ENCODE results near the gene SIPA1L3.
"Not testable (repeated sequence)": the region's sequence is repeated elsewhere in the genome, so short reads cannot be mapped to it uniquely, and the experiment has no call there.

The SIPA1L3 gene

DNA sequence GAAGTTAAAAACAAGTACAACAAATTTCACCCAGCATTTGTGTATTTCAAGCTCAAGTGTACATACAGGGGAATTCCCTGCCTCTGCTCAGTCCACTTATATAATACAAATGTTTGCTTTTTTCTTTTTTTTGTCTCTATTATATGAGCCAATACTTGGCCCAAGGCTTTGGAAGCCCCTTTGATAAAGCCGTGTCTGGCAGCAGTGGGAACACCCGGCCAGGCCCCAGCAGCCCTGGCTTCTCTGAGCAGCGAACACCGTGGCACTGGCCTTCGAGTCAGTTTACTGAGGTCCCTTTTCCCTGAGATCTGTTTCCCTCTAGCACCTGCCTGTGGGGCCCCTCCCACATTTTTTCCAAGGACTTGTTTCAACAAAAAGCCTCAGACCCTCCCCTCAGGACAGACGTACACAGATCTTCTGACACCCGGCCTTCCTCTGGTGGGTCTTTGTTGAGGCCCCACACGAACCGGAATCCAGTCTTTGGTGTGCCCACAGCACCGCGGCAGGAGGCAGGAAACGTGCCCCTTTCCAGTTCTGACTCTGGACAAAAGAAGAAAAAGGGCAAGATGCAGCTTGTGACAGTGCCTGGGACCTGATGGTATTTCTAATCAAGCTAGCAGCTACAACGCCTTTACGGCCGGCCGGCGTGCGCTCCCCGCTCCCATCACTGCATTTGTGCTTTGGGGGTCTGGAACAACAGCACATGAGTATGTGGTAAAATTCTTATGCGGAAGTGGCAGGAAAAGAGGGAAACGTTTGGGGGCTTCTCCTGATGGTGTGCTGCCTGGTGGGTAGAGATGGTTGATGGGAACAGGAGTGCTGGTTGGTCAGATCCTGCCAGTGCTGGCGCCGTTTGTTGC is 13.8 kb downstream of the SIPA1L3 start:
- DNase-seq = peak; percentile 79

DNA sequence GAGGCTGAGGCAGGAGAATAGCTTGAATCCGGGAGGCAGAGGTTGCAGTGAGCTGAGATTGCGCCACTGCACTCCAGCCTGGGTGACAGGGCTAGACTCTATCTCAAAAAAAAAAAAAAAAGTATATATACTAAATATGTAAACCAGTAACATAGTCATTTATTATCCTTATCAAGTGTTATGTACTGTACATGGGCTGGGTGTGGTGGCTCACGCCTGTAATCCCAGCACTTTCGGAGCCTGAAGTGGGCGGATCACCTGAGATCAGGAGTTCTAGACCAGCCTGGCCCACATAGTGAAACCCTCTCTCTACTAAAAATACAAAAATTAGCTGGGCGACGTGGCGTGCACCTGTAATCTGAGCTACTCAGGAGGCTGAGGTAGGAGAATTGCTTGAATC is 17.6 kb downstream of the SIPA1L3 start:
- not testable (repeated sequence) for DNase-seq

GRCh38 chr19:37925212-37925611 is 18.2 kb downstream of the SIPA1L3 start:
- no peak for DNase-seq

DNA sequence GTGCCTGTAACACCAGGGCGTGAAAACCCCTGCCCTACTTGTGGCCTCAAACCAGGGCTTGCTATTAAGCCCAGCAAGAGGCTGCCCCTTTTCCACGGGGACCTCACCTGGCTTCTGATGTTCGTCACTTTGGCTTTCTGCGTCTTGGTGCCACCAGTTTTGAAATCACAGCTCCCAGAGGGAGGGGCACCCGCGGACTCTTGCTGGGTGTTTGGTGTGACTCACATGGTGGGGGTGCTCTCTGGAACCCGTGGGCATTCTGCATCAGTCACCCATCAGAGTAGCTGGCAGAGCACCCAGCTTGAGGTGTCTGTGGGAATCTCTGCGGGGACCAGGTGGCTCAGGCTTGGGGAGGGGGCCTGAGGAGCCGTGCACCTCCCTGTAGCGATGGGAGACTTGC is 19.2 kb downstream of the SIPA1L3 start:
- no peak for DNase-seq

- no peak for DNase-seq
Observed at GRCh38 chr19:37926711-37927110, 19.7 kb downstream of the SIPA1L3 start.

- no peak for DNase-seq
Observed at GRCh38 chr19:37928527-37929286, 21.7 kb downstream of the SIPA1L3 start.

DNA sequence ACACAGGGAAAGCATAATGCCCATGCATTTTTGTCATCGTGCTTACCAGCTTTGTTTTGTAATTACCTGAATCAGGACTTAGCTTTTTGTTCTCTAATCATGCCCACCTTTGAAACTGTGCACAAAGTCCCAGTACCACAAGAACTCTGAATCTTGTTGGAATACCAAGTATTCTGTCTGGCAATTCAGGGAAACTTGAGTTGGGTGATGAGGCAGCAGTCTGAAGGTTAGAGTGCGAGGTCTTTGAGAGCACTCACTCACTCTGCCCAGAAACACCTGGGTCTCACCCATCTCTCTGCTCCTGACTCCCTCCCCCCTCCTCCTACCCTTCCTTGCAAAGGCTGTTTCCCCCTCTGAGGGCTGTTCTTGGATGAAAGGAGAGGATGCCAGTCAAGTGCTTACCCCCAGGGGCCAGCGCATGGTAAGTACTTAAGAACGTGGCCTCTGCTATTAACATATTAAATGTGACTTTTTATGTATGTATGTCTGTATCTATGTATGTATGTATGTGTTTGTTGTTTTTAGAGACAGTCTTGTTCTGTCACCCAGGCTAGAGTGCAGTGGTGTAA is 22.4 kb downstream of the SIPA1L3 start:
- DNase-seq = no peak

DNA sequence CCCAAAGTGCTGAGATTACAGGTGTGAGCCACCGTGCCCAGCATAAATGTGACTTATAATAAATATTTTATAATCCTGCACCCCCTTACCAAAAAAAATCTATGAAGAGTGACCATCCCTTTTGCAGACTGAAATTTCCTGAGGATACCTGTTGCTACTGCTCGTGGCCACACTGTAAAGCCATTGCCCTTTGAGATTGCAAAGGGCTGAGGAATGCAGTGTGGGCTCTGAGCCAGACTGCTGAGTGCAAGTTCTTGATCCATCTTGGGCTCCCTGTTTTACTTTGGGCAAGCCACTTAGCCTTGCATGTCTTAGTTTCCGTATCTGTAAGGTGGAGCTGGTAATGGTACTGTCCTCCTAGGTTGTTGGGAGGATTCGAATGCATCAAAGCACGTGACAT is 23.4 kb downstream of the SIPA1L3 start:
- no peak for DNase-seq

DNA sequence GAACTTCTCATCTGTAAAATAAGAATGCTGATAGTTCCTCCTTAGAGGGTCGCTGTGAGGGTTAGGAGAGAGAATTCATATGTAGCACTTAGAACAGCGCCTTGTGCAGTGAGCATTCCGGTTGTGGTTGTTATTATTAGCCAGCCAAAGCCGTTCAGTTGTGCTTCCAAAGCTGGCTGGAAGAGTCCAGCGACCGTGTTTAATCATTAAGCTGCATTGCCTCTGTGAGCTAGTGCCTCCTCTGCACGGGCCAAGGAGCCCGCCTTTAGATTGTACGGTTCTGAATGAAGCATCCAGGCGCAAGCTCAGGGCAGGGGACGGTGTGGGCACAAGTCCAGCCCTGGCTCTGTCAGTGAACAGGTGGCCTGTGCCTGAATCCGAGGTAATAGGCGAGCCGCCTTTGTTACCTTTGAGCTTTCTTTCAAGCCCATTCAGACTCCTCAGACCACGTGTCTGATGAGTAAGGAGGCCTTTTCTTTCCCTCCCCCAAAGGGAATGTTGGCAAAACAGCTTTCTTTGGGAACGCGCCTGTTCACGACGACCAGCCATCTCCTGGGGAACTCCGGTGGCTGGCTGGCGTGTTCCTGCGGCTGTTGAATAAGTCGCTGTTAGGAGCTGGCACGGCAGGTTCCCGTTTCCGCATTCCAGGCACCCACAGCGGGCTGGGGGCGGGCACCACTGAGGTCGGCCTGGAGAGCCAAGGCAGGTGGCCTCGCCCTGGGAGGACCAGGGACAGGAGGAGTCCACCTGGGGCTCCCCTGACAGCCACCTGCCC is 25.1 kb downstream of the SIPA1L3 start:
- peak; percentile 98 for DNase-seq

GRCh38 chr19:37932985-37933936 is 26.3 kb downstream of the SIPA1L3 start:
- DNase-seq = peak; percentile 94

GRCh38 chr19:37933937-37934358 is 26.9 kb downstream of the SIPA1L3 start:
- peak; percentile 35 for DNase-seq

DNA sequence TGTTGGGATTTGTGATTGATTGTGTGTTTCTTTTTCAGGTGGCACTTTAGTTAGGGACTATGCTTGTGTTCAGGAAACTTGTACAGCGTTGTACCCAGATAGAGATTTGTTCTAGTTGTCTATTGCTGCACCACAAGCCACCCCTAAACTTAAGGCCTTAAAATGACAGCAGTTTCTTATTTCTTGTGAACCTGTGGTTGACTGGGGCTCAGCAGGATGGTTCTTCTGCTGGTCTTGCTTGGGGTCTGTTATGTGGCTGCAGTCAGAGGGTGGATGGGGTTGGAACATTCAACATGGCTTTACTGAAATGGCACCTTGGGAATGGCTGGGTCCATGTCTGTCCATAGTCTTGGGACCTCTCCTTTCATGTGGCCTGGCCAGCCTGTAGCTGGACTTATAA is 28.3 kb downstream of the SIPA1L3 start:
- DNase-seq = no peak

- DNase-seq = peak; percentile 39
Observed at GRCh38 chr19:37936166-37936565, 29.2 kb downstream of the SIPA1L3 start.

DNA sequence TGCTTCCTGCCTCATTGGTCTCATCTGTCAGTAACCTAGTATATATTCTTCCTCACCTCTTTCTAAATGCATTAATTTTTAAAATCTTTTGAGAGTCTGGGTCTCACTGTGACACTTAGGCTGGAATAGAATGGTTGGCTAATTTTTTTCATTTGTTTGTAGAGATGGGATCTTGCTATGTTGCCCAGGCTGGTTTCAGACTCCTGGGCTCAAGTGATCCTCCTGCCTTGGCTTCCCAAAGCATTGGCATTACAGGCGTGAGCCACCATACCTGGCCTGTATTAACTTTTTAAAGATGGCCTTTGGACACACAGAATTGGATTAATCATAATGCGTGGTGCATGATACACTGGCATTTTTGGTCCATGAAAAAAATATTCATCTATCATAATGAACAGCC is 29.9 kb downstream of the SIPA1L3 start:
- no peak for DNase-seq

DNA sequence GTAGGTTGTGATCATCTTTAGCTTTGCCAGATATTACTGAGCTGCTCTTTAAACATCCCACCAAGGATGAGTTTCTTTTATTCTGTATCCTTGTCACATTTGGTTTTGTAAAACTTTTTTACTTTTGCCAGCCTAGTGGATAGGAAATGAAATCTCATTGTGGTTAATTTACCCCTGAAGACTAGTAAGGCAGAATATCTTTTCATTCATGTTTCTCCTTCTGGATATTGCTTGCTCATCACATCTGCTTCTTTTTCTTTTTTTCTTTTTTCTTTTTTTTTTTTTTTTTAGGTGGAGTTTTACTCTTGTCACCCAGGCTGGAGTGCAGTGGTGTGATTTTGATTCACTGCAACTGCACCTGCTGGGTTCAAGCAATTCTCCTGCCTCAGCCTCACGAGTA is 31.3 kb downstream of the SIPA1L3 start:
- DNase-seq = no peak

DNA sequence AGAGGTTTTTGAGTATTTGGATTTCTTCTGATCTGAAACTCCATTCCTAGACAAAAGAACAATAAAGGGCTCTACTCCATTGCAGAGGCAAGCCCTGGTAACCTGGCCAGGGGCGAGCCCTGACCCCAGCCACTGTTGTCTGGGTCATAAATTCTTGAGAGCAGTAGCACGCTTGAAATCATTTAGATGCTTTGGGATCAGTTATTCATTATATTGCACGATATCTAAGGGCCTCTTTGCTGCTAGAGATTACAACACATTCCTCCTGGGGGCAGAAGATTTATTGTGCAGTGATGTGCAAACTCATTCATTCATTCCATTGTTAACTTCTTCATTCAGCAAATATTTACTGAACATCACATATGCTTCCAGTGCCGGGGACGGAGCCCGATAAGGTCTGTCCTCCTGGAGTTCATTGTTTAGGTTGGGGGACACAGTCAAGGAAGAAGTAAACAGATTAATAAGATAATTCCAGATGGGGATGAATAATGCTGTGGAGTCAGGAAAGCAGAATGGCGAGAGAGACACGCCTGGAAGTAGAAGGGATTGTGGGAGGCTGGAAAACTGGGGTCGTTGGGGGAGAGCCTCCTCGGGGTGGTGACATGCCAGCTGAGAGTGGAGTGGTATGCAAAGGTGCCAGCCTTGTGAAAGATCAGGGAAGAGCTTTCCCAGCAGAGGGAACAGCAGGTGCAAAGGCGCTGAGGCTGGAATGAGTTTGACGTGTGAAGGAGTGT is 34.9 kb downstream of the SIPA1L3 start:
- DNase-seq = peak; percentile 44

- no peak for DNase-seq
Observed at GRCh38 chr19:37942516-37942902, 35.5 kb downstream of the SIPA1L3 start.

DNA sequence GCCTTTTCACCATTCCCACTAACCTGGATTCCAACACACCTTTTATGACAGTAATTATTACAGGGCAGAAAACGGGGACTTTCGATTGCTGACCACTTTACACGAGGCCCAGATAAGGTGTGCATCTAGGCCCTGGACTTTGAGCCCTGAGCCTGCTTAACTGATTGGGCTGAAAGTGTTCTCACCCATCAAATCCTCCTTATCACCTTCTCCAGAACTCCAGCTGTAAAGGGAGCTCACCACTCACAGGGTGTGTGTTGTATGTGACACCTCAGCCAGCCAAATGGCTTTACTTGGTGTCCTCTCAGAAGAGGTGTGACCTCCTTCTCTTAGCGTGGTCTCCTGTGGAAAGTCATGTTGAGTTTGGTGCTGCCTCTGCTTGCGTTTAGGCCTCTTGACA is 36.5 kb downstream of the SIPA1L3 start:
- DNase-seq = no peak

- no peak for DNase-seq
Observed at GRCh38 chr19:37946132-37946531, 39.1 kb downstream of the SIPA1L3 start.

- no peak for DNase-seq
Observed at GRCh38 chr19:37947778-37948177, 40.8 kb downstream of the SIPA1L3 start.

DNA sequence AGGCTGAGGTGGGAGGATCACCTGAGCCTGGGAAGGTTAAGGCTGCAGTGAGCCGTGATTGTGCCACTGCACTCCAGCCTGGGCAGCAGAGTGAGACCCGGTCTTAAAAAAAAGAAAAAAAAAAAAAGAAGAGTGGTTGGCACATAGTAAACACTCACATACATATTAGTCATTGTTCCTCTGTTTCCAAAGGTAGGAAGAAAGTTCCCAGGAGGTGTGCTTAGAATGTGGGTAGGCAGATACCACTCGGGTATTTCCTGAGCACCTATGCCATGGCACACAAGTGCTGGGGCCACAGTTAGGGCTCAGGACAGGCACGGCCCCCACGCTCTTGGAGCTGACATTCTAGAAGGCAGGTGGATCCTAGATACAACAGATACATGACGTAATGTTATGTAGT is 41.4 kb downstream of the SIPA1L3 start:
- DNase-seq = peak; percentile 58

All from DMS53 (cell line).